ENCODE data around the gene ITM2C. TPM values are rescaled to one million over a fixed set of nuclear protein-coding genes. Genes with fewer than 3 reads are reported as not detected.

The ITM2C gene
- total RNA-seq, 1 donor: 20.6 TPM

GRCh38 chr2:230889911-230890601, 25.3 kb downstream of the ITM2C start:
- Histone ChIP-seq H3K4me1 (ENCODE audit: insufficient read depth, low read length) (peaks cover 23% of the 10 kb centered on the region), H3K4me3 (ENCODE audit: low read length) (no peak overlapping the region), H3K27me3 (ENCODE audit: insufficient read depth, low read length) (no peaks in the 10 kb centered on the region), H3K9me3 (ENCODE audit: low read depth, low read length) (no peaks in the 10 kb centered on the region)

- Histone ChIP-seq H3K4me3 (ENCODE audit: low read length) (no peak overlapping the region), H3K27me3 (ENCODE audit: insufficient read depth, low read length) (no peaks in the 10 kb centered on the region), H3K4me1 (ENCODE audit: insufficient read depth, low read length) (peaks cover 28% of the 10 kb centered on the region)
Measured at GRCh38 chr2:230890646-230891045, 25.9 kb downstream of the ITM2C start.

GRCh38 chr2:230891064-230891463, 26.3 kb downstream of the ITM2C start:
- Histone ChIP-seq H3K27me3 (ENCODE audit: insufficient read depth, low read length) (no peaks in the 10 kb centered on the region), H3K9me3 (ENCODE audit: low read depth, low read length) (no peaks in the 10 kb centered on the region), H3K4me1 (ENCODE audit: insufficient read depth, low read length) (peaks cover 32% of the 10 kb centered on the region), H3K4me3 (ENCODE audit: low read length) (no peak overlapping the region)

More at GRCh38 chr2:230890646-230891045, 25.9 kb downstream of the ITM2C start:
- no peaks in the 10 kb centered on the region for H3K9me3 ChIP-seq (ENCODE audit: low read depth, low read length)

GRCh38 chr2:230891509-230891908, 26.8 kb downstream of the ITM2C start:
- Histone ChIP-seq H3K9me3 (ENCODE audit: low read depth, low read length) (no peaks in the 10 kb centered on the region), H3K4me3 (ENCODE audit: low read length) (no peak overlapping the region), H3K27me3 (ENCODE audit: insufficient read depth, low read length) (no peaks in the 10 kb centered on the region), H3K4me1 (ENCODE audit: insufficient read depth, low read length) (peaks cover 33% of the 10 kb centered on the region)

GRCh38 chr2:230893338-230893737, 28.6 kb downstream of the ITM2C start:
- H3K9me3 ChIP-seq (ENCODE audit: low read depth, low read length): no peaks in the 10 kb centered on the region
- no peaks in the 10 kb centered on the region for H3K27me3 ChIP-seq (ENCODE audit: insufficient read depth, low read length)
- H3K4me3 ChIP-seq (ENCODE audit: low read length): no peak overlapping the region
- peaks cover 33% of the 10 kb centered on the region for H3K4me1 ChIP-seq (ENCODE audit: insufficient read depth, low read length)

- no peaks in the 10 kb centered on the region for H3K27me3 ChIP-seq (ENCODE audit: insufficient read depth, low read length)
- peaks cover 33% of the 10 kb centered on the region for H3K4me1 ChIP-seq (ENCODE audit: insufficient read depth, low read length)
Measured at GRCh38 chr2:230893841-230894781, 29.4 kb downstream of the ITM2C start.

GRCh38 chr2:230895536-230896345, 31.0 kb downstream of the ITM2C start:
- H3K27me3 ChIP-seq (ENCODE audit: insufficient read depth, low read length): no peaks in the 10 kb centered on the region
- H3K9me3 ChIP-seq (ENCODE audit: low read depth, low read length): no peaks in the 10 kb centered on the region
- H3K4me1 ChIP-seq (ENCODE audit: insufficient read depth, low read length): peaks cover 33% of the 10 kb centered on the region
- H3K4me3 ChIP-seq (ENCODE audit: low read length): no peak overlapping the region

More at GRCh38 chr2:230893841-230894781, 29.4 kb downstream of the ITM2C start:
- H3K4me3 ChIP-seq (ENCODE audit: low read length): no peak overlapping the region
- no peaks in the 10 kb centered on the region for H3K9me3 ChIP-seq (ENCODE audit: low read depth, low read length)

GRCh38 chr2:230896346-230897115, 31.8 kb downstream of the ITM2C start:
- peaks cover 33% of the 10 kb centered on the region for H3K4me1 ChIP-seq (ENCODE audit: insufficient read depth, low read length)
- no peak overlapping the region for H3K4me3 ChIP-seq (ENCODE audit: low read length)
- H3K9me3 ChIP-seq (ENCODE audit: low read depth, low read length): no peaks in the 10 kb centered on the region
- no peaks in the 10 kb centered on the region for H3K27me3 ChIP-seq (ENCODE audit: insufficient read depth, low read length)

GRCh38 chr2:230898016-230898712, 33.4 kb downstream of the ITM2C start:
- peaks cover 33% of the 10 kb centered on the region for H3K4me1 ChIP-seq (ENCODE audit: insufficient read depth, low read length)
- no peaks in the 10 kb centered on the region for H3K27me3 ChIP-seq (ENCODE audit: insufficient read depth, low read length)
- no peak overlapping the region for H3K4me3 ChIP-seq (ENCODE audit: low read length)
- H3K9me3 ChIP-seq (ENCODE audit: low read depth, low read length): no peaks in the 10 kb centered on the region

GRCh38 chr2:230898713-230899091, 34.0 kb downstream of the ITM2C start:
- no peaks in the 10 kb centered on the region for H3K9me3 ChIP-seq (ENCODE audit: low read depth, low read length)
- no peaks in the 10 kb centered on the region for H3K27me3 ChIP-seq (ENCODE audit: insufficient read depth, low read length)

GRCh38 chr2:230899287-230899686, 34.5 kb downstream of the ITM2C start:
- Histone ChIP-seq H3K27me3 (ENCODE audit: insufficient read depth, low read length) (no peaks in the 10 kb centered on the region), H3K9me3 (ENCODE audit: low read depth, low read length) (no peaks in the 10 kb centered on the region)

More at GRCh38 chr2:230898713-230899091, 34.0 kb downstream of the ITM2C start:
- Histone ChIP-seq H3K4me3 (ENCODE audit: low read length) (no peak overlapping the region), H3K4me1 (ENCODE audit: insufficient read depth, low read length) (peaks cover 27% of the 10 kb centered on the region)

GRCh38 chr2:230899786-230900185, 35.0 kb downstream of the ITM2C start:
- Histone ChIP-seq H3K27me3 (ENCODE audit: insufficient read depth, low read length) (no peaks in the 10 kb centered on the region), H3K4me1 (ENCODE audit: insufficient read depth, low read length) (peaks cover 18% of the 10 kb centered on the region), H3K9me3 (ENCODE audit: low read depth, low read length) (no peaks in the 10 kb centered on the region), H3K4me3 (ENCODE audit: low read length) (no peak overlapping the region)

More at GRCh38 chr2:230899287-230899686, 34.5 kb downstream of the ITM2C start:
- peaks cover 22% of the 10 kb centered on the region for H3K4me1 ChIP-seq (ENCODE audit: insufficient read depth, low read length)
- no peak overlapping the region for H3K4me3 ChIP-seq (ENCODE audit: low read length)

- Histone ChIP-seq H3K4me3 (ENCODE audit: low read length) (no peak overlapping the region), H3K4me1 (ENCODE audit: insufficient read depth, low read length) (peaks cover 19% of the 10 kb centered on the region), H3K27me3 (ENCODE audit: insufficient read depth, low read length) (no peaks in the 10 kb centered on the region), H3K9me3 (ENCODE audit: low read depth, low read length) (no peaks in the 10 kb centered on the region)
Measured at GRCh38 chr2:230900336-230900995, 35.7 kb downstream of the ITM2C start.

Data from mononuclear cell (primary cell).